ENCODE measurements around the gene TCERG1L.

TCERG1L gene

DNA sequence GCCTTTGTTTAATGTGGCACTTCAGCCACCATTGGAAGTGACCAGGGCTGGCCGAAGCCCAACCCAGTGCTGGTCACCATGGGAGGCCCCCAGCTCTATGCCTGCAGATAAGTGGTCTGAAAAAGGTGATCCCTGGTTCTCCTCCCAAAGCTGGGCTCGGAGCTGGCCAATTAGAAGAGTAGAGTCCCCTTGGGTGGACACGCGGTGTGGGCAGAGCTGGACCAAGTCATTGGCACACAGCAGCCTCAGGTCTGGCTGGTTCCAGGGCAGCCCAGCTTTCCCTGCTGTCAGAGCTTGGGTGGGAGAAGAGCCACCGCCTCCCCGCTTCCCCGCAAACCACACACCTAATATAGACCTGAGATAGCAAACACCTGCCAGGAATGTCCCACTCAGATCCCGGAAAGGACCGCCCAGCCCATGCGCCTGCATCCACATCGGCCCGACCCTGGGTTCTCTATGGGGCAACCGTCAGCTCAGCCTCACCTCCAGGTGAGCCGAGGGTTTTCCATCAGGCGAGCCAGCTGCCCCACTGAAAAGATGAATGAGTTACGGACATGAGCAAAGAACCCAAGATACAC, 84.3 kb downstream of the TCERG1L start:
- DNase-seq (ENCODE audit: low read depth in 2 of 2): no peak

DNA sequence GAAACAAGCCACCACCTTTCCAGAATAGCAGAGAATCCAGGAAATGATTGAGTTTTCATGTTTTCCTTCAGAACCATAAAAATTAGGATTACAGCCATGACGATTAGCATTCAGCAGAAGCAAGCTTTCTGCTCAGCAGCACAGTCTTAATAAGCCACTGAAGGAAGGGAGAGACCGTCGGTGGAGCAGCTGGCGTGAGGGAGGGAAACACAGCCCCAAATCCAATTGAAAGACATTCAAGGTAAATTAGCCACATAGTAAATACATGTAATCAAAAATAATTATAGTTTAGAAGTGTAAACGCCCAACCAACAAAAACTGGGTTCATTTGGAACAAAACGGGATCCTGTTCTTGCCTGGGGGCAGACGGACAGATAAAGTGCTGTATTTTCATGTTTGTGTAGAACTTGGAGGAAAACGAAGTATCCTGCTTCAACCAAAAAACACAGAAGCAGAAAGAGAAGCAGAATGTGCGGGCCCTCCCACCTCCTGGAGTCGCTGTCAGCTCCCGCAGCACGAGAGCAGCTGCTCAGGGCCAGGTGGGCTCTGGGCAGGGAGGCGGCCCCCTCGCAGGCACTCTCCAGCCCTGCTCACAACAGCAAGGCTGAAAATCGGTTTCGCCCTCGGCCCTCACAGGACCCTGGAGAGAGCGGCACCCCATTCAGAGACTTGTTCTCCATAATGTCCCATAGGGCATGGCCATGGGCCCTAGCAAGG, 84.9 kb downstream of the TCERG1L start:
- no peak for DNase-seq (ENCODE audit: low read depth in 2 of 2)

DNA sequence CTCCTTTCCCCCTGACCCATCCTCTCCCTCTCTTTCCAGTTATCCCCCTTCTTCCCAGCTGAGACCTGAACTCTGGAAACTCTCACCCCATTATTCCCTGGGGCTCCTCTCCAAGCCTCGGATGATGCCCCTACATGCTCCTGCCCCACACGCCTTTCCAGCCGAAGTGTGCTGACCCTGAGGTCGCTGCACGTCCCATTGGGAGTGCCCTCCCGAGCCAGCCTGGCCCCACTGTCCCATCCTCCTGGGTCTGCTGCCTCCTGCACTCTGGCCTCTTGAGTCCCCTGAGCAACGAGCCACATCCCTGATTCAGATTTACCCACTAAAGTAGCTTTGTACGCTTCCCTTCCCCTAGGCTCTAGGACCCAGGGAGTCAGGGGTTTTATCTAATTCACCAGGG, 87.4 kb downstream of the TCERG1L start:
- DNase-seq (ENCODE audit: low read depth in 2 of 2): no peak

DNA sequence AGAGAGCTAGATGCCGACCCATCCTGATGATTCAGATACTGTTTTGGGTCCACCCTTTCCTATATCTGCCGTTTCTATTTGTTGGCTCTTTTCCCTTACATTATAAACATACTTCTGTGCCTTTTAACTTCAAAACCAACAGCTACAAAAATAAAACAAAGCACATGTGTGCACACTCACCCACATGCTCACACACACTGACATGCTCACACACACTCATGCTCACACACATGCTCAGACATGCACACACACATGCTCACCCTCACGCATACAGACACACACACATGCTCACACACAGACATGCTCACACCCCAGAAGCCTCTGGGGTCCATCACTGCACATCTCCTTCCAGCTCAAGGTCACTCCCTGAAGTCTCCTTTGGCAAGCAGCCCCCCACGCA, 88.1 kb downstream of the TCERG1L start:
- DNase-seq (ENCODE audit: low read depth in 2 of 2): no peak

DNA sequence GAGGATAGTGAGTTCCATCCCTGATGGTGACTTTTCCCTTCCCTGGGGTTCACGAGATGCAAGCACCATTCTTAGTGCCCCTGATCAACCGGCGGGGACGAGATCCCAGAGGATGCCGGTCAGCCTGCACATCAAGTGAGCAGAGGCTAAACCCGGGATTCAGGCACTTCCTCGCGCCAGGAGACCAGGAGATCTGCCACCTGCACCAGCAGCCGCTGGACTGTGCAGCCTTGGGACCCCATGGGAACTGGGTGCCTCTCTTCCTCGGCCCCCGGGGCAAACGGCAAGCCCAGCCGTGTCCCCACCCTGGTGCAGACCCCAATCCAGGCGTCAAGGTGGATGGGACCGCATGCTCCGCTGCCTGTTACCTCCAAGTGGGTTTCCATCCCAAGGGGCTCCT, 88.5 kb downstream of the TCERG1L start:
- no peak for DNase-seq (ENCODE audit: low read depth in 2 of 2)

DNA sequence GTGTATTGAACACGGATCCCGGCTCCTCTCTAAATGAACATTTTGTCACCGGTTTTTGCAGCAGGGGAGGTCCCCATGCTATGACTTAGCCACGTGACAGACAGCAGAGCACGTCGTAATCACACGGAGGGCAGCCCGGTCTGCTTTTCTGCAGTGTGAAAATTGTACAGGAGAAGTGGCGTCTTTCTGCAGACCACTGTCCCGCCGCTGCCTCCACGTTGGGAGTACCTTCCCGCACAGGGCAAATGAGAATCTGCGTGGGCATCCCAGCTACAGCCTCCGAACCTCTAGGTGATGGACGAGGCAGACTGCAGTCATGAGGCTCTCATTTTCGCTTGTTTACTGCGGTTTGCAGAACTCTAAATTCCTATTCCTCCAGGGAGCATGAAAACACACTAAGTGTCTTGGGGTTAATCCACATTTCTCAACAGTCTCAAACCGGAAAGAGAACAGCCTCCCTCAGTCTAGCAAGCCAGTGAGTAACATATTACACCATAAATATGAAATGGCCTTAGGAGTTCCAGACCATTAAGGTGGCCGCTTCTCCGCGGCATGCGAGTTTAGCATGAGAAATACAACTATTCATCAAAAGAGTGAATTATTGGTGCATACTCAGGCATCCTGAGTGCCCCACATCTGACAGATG, 89.8 kb downstream of the TCERG1L start:
- DNase-seq (ENCODE audit: low read depth in 2 of 2): no peak

DNA sequence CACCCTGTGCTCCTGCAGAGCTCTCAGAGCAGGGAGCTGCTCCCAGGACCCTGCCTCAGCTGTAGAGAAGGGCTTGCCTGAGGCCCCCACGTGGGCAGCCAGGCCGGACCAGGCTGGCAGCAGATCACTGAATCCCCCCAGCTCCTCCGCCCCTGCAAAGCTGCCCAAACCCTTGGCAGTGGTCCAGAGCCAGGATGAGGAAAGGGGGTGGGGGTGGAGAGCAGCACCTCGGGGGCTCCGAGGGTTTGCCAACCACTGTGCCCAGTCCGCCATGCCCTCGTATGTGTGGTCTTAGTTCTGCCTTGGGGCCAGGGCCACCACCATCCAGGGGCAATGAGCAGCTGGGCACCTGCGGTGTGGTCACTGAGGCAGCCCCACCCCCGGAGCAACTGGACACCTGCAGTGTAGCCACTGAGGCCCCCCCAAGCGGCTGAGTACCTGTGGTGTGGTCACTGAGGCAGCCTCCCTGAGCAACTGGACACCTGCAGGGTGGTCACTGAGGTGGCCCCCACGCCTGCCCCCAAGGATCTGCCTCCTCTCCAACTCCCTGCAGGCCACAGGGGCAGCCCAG, 90.8 kb downstream of the TCERG1L start:
- DNase-seq (ENCODE audit: low read depth in 2 of 2): no peak

DNA sequence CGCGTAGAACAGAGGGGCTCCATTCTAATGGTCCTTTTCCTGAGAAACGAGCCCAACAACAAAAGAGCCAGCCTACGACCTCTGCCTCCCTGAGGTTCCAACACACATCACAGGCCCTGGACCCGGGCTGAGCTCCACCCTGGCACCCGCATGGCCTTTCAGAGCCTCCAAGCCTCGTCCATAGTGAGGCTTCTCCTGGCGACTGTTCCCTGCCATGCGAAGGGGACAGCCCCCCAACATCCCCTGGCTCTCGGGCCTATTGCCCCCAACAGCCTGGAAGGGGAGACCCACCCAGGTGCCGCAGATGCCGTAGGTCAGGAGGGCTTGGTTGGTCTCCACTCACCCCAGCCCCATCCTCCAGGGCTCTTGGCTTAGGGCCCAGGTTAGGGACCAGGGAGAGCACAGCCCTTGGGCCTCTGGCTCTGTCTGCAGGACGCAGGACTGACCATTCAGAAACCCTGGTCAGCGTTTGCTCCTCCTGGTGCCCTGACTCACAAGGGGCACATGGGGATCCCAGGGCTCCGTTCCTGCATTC, 91.5 kb downstream of the TCERG1L start:
- no peak for DNase-seq (ENCODE audit: low read depth in 2 of 2)

DNA sequence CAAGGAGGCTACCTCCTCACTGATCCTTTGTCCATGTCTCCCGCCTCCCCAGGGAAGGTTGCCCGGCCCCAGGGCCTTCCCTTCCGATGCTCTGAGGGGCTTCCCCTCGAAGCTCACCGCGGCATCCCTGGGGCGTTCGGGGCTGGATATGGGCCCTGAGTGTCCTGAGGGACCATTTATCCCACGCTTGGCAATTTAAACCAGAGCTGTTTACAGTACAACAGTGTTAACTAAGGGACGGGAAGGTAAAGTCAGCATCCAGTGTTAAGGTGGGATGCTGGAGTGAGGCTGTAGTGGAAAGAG, 92.0 kb downstream of the TCERG1L start:
- DNase-seq (ENCODE audit: low read depth in 2 of 2): no peak

DNA sequence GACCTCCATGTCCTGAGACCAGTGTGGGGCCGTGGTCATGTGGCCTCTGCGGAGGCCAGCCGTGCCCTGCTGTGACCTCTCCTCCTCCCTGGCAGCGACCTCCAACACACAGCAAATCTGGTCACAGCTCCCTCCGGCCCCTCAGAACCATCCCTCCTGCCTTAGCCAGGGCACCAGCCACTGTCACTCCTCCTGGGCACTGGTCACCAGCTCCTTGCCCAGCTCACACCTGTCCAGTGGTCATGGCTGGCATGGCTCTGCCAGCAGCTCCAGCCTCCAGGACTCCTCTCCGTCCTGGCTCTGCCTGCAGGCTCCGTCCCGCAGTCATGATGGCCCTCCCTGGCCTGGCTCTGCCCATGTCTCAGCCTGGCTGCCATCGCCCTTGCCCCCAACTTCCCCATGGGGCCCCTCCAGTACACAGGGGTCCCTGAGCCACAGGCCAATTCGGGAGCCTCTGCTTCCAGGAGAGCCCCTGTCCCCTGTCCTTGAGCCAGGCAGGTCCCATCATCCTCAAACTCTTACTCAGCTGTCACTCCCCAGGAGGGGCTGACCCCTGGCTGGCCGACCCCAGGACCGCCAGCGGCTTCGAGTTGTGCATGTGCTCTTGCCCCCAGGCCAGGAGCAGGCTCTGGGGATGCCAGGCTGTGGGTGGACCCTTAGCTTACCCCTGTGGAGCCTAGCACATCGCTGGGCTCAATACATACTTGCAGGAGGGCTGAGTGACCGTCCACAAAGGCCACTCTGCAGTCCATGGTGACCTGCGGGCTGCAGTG, 92.5 kb downstream of the TCERG1L start:
- no peak for DNase-seq (ENCODE audit: low read depth in 2 of 2)

DNA sequence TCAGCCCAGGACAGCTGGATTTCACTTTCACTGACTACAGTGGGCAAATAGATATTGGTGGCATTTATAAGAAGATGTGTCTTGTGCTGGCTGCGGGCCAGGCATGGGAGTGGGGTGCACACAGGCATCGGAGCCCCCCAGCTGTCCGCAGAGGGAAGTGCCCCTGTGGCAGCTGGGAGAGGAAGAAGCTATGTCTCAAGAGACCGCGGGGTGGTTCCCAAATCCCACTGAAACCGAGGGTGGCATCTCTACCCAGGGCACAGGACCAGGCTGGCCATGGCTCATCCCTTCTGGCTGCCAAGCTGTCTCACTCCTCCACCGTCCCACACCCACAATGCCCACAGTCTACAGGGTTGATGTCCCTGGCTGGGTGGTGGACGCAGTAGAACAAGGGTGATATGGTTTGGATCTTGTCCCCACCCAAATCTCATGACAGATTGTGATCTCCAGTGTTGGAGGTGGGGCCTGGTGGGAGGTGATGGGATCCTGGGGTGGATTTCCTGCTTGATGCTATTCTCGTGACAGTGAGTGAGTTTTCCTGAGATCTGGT, 94.8 kb downstream of the TCERG1L start:
- DNase-seq (ENCODE audit: low read depth in 2 of 2): no peak

DNA sequence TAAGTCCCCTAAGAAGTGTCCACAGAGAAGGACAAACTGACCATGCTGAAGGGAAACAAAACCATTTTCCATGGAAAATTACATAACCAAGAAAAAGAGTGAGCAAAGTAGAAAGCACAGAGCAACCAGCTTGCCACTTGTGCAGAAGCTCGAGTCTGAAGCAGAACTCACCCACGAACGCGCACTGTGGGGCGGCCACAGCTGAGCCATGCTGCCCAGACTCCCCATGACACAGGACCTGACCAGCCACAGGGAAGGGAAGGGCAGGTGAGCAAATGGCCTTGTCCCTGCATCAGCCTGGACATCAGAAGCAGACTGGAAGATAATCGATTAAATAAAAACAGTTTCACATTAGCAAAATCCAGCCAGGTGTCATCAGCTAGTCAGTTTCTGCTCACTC, 95.7 kb downstream of the TCERG1L start:
- DNase-seq (ENCODE audit: low read depth in 2 of 2): no peak

DNA sequence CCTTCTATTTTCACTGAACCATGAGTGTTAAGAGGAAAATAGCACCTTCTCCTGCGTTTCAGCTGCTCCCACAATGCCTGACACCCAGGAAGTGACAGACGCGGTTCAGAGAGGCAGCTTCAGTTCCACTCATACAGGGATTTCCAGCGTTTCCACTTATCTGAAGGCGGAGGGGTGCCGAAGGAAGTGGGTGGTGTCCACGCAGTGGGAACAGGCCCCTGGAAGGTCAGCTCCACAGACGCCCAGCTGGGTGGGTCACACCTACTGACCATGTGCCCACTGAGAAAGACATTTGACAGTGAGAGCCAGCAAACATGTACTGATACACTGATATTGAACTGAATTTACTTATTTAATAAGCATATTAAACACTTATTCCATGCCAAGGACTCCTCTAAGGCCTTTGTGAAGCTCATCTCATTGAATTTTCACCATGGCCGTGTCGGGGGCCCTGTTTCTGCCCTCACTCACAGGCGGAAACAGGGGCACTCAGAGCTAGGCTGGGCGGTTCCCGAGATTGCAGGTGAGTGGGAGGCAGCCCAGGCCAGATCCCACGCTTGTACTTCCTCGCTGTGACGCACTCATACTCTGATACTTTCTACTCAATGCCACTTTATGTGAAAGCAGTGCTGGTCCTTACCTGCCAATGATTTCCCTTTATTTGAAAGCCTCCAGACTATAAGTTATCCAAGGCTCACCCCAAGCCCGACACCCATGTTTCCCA, 96.8 kb downstream of the TCERG1L start:
- DNase-seq (ENCODE audit: low read depth in 2 of 2): no peak

DNA sequence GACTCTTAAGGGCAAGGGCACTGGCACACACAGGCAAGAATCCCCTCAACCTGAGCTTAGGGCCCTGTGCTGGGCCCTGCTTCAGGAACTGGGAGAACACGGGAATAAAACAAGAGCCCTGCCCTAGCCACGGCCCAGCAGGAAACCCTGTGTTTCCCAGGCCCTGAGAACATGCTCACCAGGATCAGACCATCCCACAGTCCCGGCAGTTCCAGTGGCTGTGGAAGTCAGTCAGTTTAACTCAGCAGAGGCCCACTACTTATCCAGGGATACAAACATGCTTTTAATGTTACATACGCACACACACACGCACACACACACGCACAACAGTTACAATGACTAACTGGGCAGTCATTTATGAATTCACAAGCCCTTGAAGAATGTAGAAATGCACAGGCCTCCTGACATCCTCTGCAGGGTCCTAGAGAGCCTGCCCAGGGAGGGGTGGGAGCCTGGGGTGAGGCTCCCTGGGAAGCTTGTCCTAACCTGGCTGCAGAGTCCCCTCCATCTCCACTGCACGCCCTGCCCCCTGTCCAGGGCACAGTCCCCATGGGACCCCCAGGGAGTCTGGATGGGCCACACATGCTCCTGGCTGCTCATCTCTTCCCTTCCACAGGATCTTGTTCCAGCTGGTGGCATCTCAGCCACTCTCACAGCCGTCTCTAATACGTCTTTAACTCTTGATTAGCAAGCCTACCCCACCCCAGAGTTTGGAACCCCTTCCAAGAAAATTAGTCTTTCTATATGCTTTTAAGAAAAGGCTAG, 97.6 kb downstream of the TCERG1L start:
- DNase-seq (ENCODE audit: low read depth in 2 of 2): no peak

DNA sequence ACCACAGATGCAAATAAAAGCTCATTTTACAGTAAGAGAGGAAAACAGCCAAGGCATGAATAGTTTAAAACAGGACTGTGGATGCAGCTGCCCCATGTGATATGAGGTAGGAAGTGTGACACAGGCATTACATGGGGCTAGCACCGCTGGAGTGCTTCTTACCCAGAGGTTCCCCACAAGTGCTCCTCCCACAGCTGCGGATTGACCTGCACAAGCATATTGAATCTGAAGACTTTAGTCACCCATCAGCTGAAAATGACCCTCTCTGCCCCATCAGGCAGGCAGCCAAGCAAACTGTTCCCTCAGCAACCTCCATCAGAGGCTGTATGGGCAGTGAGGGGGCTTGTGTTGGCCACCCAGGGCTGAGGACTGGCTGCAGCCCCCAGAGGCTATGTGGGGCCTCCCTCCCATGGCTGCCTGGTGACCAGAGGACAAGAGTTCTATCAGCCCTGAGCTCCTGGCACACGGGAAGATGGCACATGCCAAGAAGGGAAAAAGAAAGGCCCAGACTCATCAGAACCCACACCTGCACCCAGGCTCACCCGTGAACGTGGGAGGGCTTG, 98.7 kb downstream of the TCERG1L start:
- DNase-seq (ENCODE audit: low read depth in 2 of 2): no peak

DNA sequence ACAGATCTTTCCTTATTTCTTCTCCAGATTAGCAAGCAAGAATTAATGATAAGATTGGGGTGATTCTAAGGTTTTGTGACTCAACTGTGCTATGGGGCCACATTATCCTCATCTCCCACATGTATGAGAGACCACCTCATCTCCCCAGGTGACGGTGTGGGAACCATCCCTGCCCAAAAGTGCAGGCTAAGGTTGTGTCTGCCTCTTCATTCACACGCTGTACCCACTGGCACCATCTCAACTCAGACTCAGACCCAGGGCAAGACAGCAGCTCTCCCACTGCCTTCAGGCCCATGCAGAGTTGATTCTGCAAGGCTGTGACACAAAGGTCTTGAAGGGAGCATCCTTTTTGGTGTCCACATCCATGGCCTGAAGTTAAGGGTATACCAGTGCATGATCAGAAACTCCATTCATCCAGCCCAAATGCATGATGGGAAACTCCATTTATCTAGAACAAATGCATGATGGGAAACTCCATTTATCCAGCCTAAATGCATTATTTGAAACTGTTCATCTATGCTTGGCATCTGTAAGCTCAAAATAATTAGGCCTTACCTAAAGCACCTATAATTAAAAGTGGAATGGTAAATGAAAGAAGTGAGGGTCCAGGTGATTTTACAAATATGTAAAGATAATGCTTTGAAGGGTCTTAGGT, 99.4 kb downstream of the TCERG1L start:
- DNase-seq (ENCODE audit: low read depth in 2 of 2): no peak

DNA sequence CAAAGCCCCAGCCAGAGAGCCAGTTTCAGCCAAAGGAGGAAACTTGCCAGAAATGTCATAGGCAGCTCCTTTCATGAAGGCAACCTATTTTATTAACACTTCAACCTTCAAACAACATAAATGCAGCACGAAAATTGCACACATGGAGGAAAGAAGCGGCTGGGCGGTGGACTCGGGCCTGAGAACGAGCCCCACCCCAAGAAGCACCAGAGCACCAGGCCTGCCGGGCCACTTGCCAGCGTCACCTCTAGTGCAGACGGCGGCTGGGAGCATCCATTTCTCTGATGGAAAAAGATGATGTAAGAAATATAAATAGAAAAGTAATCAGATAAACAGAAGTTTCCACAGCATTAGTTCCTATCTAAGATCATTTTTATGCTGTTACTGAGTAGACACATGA, 100.0 kb downstream of the TCERG1L start:
- no peak for DNase-seq (ENCODE audit: low read depth in 2 of 2)

DNA sequence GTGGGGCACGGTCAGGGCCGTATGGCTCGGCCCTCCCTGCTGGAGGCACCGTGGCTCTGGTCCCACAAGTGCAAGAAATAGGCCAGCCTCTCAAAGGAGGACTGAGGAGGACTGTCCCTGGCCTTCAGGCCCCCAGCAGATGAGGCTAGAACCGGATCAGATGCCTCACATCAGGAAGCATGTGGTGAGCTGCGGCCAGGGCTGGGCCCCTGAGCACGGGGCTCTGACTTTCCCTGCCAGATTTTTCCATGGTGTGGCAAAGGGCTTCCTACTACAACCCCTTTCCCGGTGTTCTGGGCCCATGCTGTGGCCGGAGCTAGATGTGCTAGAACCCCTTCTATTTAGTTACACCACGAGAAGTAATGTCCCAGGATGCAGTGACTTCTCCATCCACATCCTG, 100.4 kb downstream of the TCERG1L start:
- DNase-seq (ENCODE audit: low read depth in 2 of 2): no peak

DNA sequence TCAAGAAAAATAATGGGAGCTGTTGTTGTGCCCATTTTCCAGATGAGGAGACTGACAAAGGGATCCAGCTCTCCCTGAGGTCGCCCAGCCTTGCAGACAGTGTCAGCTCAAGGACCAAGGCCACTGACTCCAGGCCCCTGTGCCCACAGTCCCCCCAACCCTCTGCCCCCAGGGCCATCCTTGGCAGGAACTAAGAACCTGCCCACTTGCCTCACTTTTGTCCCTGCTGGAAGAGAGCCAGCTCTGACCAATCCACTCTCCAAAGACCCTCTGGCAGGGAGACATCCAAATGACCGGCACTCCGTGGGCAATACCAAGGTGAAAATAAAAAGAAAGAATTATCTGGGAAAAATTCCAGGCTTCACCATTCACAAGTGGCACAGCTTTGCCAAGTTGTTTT, 101.3 kb downstream of the TCERG1L start:
- no peak for DNase-seq (ENCODE audit: low read depth in 2 of 2)
